SK-N-MC (cell line): Measurements from ENCODE around the gene MVK.

Experiments
- DNase-seq: peaks from one replicate; pipeline ENCODE4 v3.0.0-alpha.2; 2011; ENCODE audit warnings: low read depth, low spot score
- H3K27ac ChIP-seq: fragments of 200-600 bp; sonication (generic); 2 replicates; pipeline ENCODE4 v1.5.1; 2016; ENCODE audit warnings: mixed run types
- H3K36me3 ChIP-seq: fragments of 200-600 bp; sonication (generic); 2 replicates; pipeline ENCODE4 v1.6.1; 2017; ENCODE audit warnings: antibody characterized with exemption, low read length, mixed read lengths; ENCODE audit not compliant: insufficient read depth
- H3K4me3 ChIP-seq: fragments of 200-600 bp; sonication (generic); 2 replicates; pipeline ENCODE4 v1.5.1; 2016
- H3K9ac ChIP-seq: fragments of 200-600 bp; sonication (generic); 2 replicates; pipeline ENCODE4 v1.8.0; 2017; ENCODE audit warnings: mixed run types, mixed read lengths; ENCODE audit not compliant: insufficient read length
- H3K9me3 ChIP-seq: fragments of 200-600 bp; sonication (generic); 2 replicates; pipeline ENCODE4 v1.6.1; 2017; ENCODE audit warnings: low read depth, mild to moderate bottlenecking, antibody characterized with exemption, low read length, moderate library complexity, mixed read lengths
- EZH2 ChIP-seq: fragments of 200-600 bp; sonication (generic); IDR thresholded peaks from one replicate; pipeline ENCODE4 v1.6.1; 2017; ENCODE audit warnings: antibody characterized with exemption
- FOXP2 ChIP-seq: optimal IDR thresholded peaks from 2 replicates; pipeline ENCODE3; 2011; ENCODE audit warnings: mild to moderate bottlenecking, moderate library complexity; ENCODE audit not compliant: insufficient read depth; ENCODE audit errors: extremely low read length, control extremely low read depth
- POLR2AphosphoS5 ChIP-seq: IDR thresholded peaks from 2 replicates; pipeline ENCODE4 v1.6.1; 2012; ENCODE audit warnings: mild to moderate bottlenecking, low read depth, low read length, borderline replicate concordance

Gene MVK

GRCh38 chr12:109587921-109588320 is 14.3 kb downstream of the MVK start:
- Histone ChIP-seq H3K4me3 (no peak overlapping the region), H3K36me3 (peaks cover 9% of the 10 kb centered on the region), H3K27ac (no peak overlapping the region), H3K9me3 (no peaks in the 10 kb centered on the region), H3K9ac (no peak overlapping the region)
- TF ChIP-seq POLR2AphosphoS5 = no peak
- TF ChIP-seq EZH2 = no peak
- TF ChIP-seq FOXP2 = no peak
- no peak for DNase-seq

GRCh38 chr12:109588461-109589239 is 15.1 kb downstream of the MVK start:
- Histone ChIP-seq H3K9ac (no peak overlapping the region), H3K9me3 (no peaks in the 10 kb centered on the region), H3K36me3 (peaks cover 8% of the 10 kb centered on the region), H3K27ac (no peak overlapping the region), H3K4me3 (no peak overlapping the region)
- no peak for TF ChIP-seq EZH2
- no peak for TF ChIP-seq POLR2AphosphoS5
- TF ChIP-seq FOXP2 = no peak
- no peak for DNase-seq

GRCh38 chr12:109589240-109589590 is 15.6 kb downstream of the MVK start:
- H3K9me3 ChIP-seq = no peaks in the 10 kb centered on the region
- no peak overlapping the region for H3K4me3 ChIP-seq
- H3K27ac ChIP-seq = no peak overlapping the region
- no peak for DNase-seq
- TF ChIP-seq FOXP2 (no peak), EZH2 (no peak), POLR2AphosphoS5 (no peak)
- peaks cover 5% of the 10 kb centered on the region; the same call in 1 of the 2 replicates for H3K36me3 ChIP-seq
- H3K9ac ChIP-seq = no peak overlapping the region

GRCh38 chr12:109589691-109590245 is 16.2 kb downstream of the MVK start:
- DNase-seq = no peak
- TF ChIP-seq EZH2 (no peak), POLR2AphosphoS5 (no peak), FOXP2 (no peak)
- Histone ChIP-seq H3K9ac (no peak overlapping the region), H3K27ac (no peak overlapping the region), H3K36me3 (peaks cover 5% of the 10 kb centered on the region; the same call in 1 of the 2 replicates), H3K9me3 (no peaks in the 10 kb centered on the region), H3K4me3 (no peak overlapping the region)

GRCh38 chr12:109590566-109590965 is 17.0 kb downstream of the MVK start:
- no peak overlapping the region for H3K9ac ChIP-seq
- DNase-seq = no peak
- H3K4me3 ChIP-seq = no peak overlapping the region
- H3K9me3 ChIP-seq = no peaks in the 10 kb centered on the region
- no peak overlapping the region for H3K27ac ChIP-seq
- H3K36me3 ChIP-seq = peaks cover 5% of the 10 kb centered on the region; the same call in 1 of the 2 replicates
- no peak for TF ChIP-seq EZH2
- TF ChIP-seq POLR2AphosphoS5 = no peak
- no peak for TF ChIP-seq FOXP2

- TF ChIP-seq FOXP2 (no peak), EZH2 (no peak), POLR2AphosphoS5 (no peak)
- H3K4me3 ChIP-seq = no peak overlapping the region
- H3K9ac ChIP-seq = no peak overlapping the region
- no peak for DNase-seq
- no peaks in the 10 kb centered on the region for H3K9me3 ChIP-seq
- H3K36me3 ChIP-seq = peaks cover 5% of the 10 kb centered on the region; the same call in 1 of the 2 replicates
- H3K27ac ChIP-seq = no peak overlapping the region
Observed at GRCh38 chr12:109591041-109591440, 17.4 kb downstream of the MVK start.

GRCh38 chr12:109592195-109592904 is 18.8 kb downstream of the MVK start:
- Histone ChIP-seq H3K9ac (no peak overlapping the region), H3K9me3 (no peaks in the 10 kb centered on the region), H3K36me3 (peaks cover 5% of the 10 kb centered on the region; the same call in 1 of the 2 replicates), H3K4me3 (no peak overlapping the region), H3K27ac (no peak overlapping the region)
- DNase-seq = no peak
- TF ChIP-seq FOXP2 (no peak), EZH2 (no peak), POLR2AphosphoS5 (no peak)

- Histone ChIP-seq H3K9me3 (no peaks in the 10 kb centered on the region), H3K27ac (no peak overlapping the region), H3K4me3 (no peak overlapping the region), H3K36me3 (peaks cover under 1% of the 10 kb centered on the region; the same call in 1 of the 2 replicates), H3K9ac (no peak overlapping the region)
- DNase-seq = no peak
- no peak for TF ChIP-seq FOXP2
- no peak for TF ChIP-seq EZH2
Observed at GRCh38 chr12:109592905-109593272, 19.3 kb downstream of the MVK start.

GRCh38 chr12:109594556-109595317 is 21.1 kb downstream of the MVK start:
- Histone ChIP-seq H3K4me3 (no peak overlapping the region), H3K27ac (no peak overlapping the region), H3K36me3 (no peaks in the 10 kb centered on the region; the same call in 1 of the 2 replicates), H3K9me3 (no peaks in the 10 kb centered on the region), H3K9ac (no peak overlapping the region)
- DNase-seq = no peak
- TF ChIP-seq EZH2 = no peak
- no peak for TF ChIP-seq FOXP2
- TF ChIP-seq POLR2AphosphoS5 = no peak
